ENCODE measurements around the gene FBXL7. TPM values are rescaled to one million over a fixed set of nuclear protein-coding genes. Genes with fewer than 3 reads are reported as not detected.

FBXL7 gene
- not detected in 2 replicates for total RNA-seq (2022)
- percentile 9 among the genes with signal in this experiment for Bru-seq, nascent RNA
- BruChase-seq, experiment 1, labeled RNA remaining after a 6-hour chase = percentile 15 among the genes with signal in this experiment
- percentile 15 among the genes with signal in this experiment for BruChase-seq, experiment 2, labeled RNA remaining after a 2-hour chase
- long read RNA-seq = 0 reads

GRCh38 chr5:15499528-15500324 is at the start of gene FBXL7:
FBXL7 (plus strand) TSS chr5:15500180.
- intact Hi-C loops (cut with micrococcal nuclease) = no loop called here
- Mint-ChIP-seq H3K4me1 (ENCODE audit: insufficient read depth, unreplicated experiment) (peaks cover 10% of the 10 kb centered on the region), H3K27ac (ENCODE audit: low read depth, unreplicated experiment) (no peak within 1 kb of the TSS), H3K4me3 (ENCODE audit: unreplicated experiment) (no peak within 1 kb of the TSS), H3K27me3 (ENCODE audit: insufficient read depth, unreplicated experiment) (peaks cover 15% of the 10 kb centered on the region), H3K36me3 (ENCODE audit: insufficient read depth, unreplicated experiment) (no peaks in the 10 kb centered on the region), H3K9me3 (ENCODE audit: unreplicated experiment) (no peaks in the 10 kb centered on the region)
- no TSS peak for BruUV-seq (replicated peaks)
- ChIA-PET POLR2A (no interaction called here), CTCF (interaction anchor here (0.7 kb wide), 1 partner anchor 245 kb away, joined by 3 read pairs; no protein-coding TSS in a partner anchor)
- no peak for DNase-seq (ENCODE audit: unreplicated experiment)
- TF ChIP-seq, protein P1, sequence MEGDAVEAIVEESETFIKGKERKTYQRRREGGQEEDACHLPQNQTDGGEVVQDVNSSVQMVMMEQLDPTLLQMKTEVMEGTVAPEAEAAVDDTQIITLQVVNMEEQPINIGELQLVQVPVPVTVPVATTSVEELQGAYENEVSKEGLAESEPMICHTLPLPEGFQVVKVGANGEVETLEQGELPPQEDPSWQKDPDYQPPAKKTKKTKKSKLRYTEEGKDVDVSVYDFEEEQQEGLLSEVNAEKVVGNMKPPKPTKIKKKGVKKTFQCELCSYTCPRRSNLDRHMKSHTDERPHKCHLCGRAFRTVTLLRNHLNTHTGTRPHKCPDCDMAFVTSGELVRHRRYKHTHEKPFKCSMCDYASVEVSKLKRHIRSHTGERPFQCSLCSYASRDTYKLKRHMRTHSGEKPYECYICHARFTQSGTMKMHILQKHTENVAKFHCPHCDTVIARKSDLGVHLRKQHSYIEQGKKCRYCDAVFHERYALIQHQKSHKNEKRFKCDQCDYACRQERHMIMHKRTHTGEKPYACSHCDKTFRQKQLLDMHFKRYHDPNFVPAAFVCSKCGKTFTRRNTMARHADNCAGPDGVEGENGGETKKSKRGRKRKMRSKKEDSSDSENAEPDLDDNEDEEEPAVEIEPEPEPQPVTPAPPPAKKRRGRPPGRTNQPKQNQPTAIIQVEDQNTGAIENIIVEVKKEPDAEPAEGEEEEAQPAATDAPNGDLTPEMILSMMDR (IDR thresholded peaks at IDR 0.05; ENCODE audit: unreplicated experiment) = no peak

GRCh38 chr5:15450473-15450872 is 49.5 kb upstream of the FBXL7 start:
- TF ChIP-seq, protein P1 (IDR thresholded peaks at IDR 0.05; ENCODE audit: unreplicated experiment) = no peak
- Mint-ChIP-seq H3K4me3 (ENCODE audit: unreplicated experiment) (no peak overlapping the region), H3K27me3 (ENCODE audit: insufficient read depth, unreplicated experiment) (peaks cover under 1% of the 10 kb centered on the region), H3K9me3 (ENCODE audit: unreplicated experiment) (no peaks in the 10 kb centered on the region), H3K27ac (ENCODE audit: low read depth, unreplicated experiment) (no peak overlapping the region), H3K4me1 (ENCODE audit: insufficient read depth, unreplicated experiment) (no peaks in the 10 kb centered on the region), H3K36me3 (ENCODE audit: insufficient read depth, unreplicated experiment) (no peaks in the 10 kb centered on the region)
- BruUV-seq (replicated peaks) = no TSS peak
- ChIA-PET POLR2A (no interaction called here), CTCF (no interaction called here)
- no peak for DNase-seq (ENCODE audit: unreplicated experiment)
- intact Hi-C loops (cut with micrococcal nuclease) = no loop called here

DNA sequence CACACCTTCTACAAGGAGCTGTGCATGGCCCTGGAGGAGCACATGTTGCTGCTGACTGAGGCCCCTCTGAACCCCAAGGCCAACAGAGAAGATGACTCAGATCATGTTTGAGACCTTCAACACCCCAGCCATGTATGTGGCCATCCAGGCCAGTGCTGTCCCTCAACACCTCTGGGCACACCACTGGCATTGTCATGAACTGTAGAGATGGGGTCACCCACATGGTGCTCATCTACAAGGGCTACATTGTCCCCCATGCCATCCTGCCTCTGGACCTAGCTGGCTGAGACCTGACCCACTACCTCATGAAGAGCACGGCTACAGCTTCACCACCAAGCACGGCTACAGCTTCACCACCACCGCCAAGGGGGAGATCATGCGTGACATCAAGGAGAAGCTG is 49.0 kb upstream of the FBXL7 start:
- intact Hi-C loops (cut with micrococcal nuclease) = no loop called here
- Mint-ChIP-seq H3K36me3 (ENCODE audit: insufficient read depth, unreplicated experiment) (no peaks in the 10 kb centered on the region), H3K4me3 (ENCODE audit: unreplicated experiment) (no peak overlapping the region)

DNA sequence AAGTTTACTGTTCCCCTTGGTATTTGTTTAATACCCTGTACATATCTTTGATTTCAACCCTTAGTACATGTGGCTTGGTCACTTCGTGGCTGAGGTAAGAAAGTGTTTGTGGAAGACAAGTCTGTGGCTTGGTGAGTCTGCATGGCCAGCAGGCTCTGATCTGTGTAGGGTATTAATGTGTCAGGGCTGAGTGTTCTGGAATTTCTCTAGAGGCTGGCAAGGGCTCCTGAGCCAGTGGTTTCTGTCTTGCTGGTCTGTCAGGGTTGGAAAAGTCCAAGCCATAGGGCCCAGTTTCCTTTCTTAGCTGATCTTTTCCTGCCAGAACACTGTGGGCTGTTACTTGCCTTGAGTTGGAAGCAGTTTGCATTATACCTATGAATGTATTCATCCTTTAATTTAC is 48.0 kb upstream of the FBXL7 start:
- DNase-seq (ENCODE audit: unreplicated experiment) = no peak
- no peaks in the 10 kb centered on the region for H3K9me3 Mint-ChIP-seq (ENCODE audit: unreplicated experiment)
- H3K27me3 Mint-ChIP-seq (ENCODE audit: insufficient read depth, unreplicated experiment) = no peaks in the 10 kb centered on the region
- no peaks in the 10 kb centered on the region for H3K4me1 Mint-ChIP-seq (ENCODE audit: insufficient read depth, unreplicated experiment)
- no peak overlapping the region for H3K4me3 Mint-ChIP-seq (ENCODE audit: unreplicated experiment)
- CTCF ChIA-PET = no interaction called here
- no peak overlapping the region for H3K27ac Mint-ChIP-seq (ENCODE audit: low read depth, unreplicated experiment)
- TF ChIP-seq, protein P1 (IDR thresholded peaks at IDR 0.05; ENCODE audit: unreplicated experiment) = no peak
- no TSS peak for BruUV-seq (replicated peaks)
- intact Hi-C loops (cut with micrococcal nuclease) = no loop called here
- POLR2A ChIA-PET = no interaction called here
- H3K36me3 Mint-ChIP-seq (ENCODE audit: insufficient read depth, unreplicated experiment) = no peaks in the 10 kb centered on the region

More for the DNA sequence above, 49.0 kb upstream of the FBXL7 start:
- Mint-ChIP-seq H3K27me3 (ENCODE audit: insufficient read depth, unreplicated experiment) (no peaks in the 10 kb centered on the region), H3K9me3 (ENCODE audit: unreplicated experiment) (no peaks in the 10 kb centered on the region), H3K4me1 (ENCODE audit: insufficient read depth, unreplicated experiment) (no peaks in the 10 kb centered on the region), H3K27ac (ENCODE audit: low read depth, unreplicated experiment) (no peak overlapping the region)
- TF ChIP-seq, protein P1 (IDR thresholded peaks at IDR 0.05; ENCODE audit: unreplicated experiment) = no peak
- BruUV-seq (replicated peaks) = no TSS peak
- DNase-seq (ENCODE audit: unreplicated experiment) = no peak
- CTCF ChIA-PET = no interaction called here
- POLR2A ChIA-PET = no interaction called here
